Measurements from ENCODE around the gene USP1. TPM values are rescaled to one million over a fixed set of nuclear protein-coding genes. Genes with fewer than 3 reads are reported as not detected.

Gene USP1
- polyA plus RNA-seq, 1 donor (not counting 4 experiments of a cell fraction or from before 2014, with no cell fraction given): 12.0 TPM

- H2AFZ ChIP-seq (ENCODE audit: control insufficient read depth, low read length): no peak overlapping the region
- H3K4me3 ChIP-seq (ENCODE audit: control insufficient read depth in 2 of 3, extremely low read depth in 1 of 3, insufficient read depth in 2 of 3, low read depth in 1 of 3, low read length in 3 of 3): no peak overlapping the region
- peaks cover 5% of the 10 kb centered on the region for H3K4me1 ChIP-seq (ENCODE audit: control insufficient read depth, extremely low read depth, insufficient read depth, low read length)
- H3K9me3 ChIP-seq (ENCODE audit: control insufficient read depth, low read depth, low read length): no peaks in the 10 kb centered on the region
- no peaks in the 10 kb centered on the region for H3K36me3 ChIP-seq (ENCODE audit: control insufficient read depth in 2 of 2, extremely low read depth in 1 of 2, insufficient read depth in 2 of 2, low read length in 2 of 2)
- H3K27ac ChIP-seq (ENCODE audit: control insufficient read depth, insufficient read depth, low read length): no peak overlapping the region
- no peak overlapping the region for H3K9ac ChIP-seq (ENCODE audit: control insufficient read depth, extremely low read depth, insufficient read depth, low read length)
- no peaks in the 10 kb centered on the region for H4K20me1 ChIP-seq (ENCODE audit: control insufficient read depth, extremely low read depth, insufficient read depth, low read length)
- no peaks in the 10 kb centered on the region for H3K27me3 ChIP-seq (ENCODE audit: control insufficient read depth, extremely low read depth, insufficient read depth, low read length)
- no peaks in the 10 kb centered on the region for H3K9me1 ChIP-seq (ENCODE audit: control insufficient read depth, extremely low read depth, insufficient read depth, low read length)
- dilution Hi-C loops (cut with MboI; ENCODE audit: extremely low pct_ligation_motif_present, low sequenced_read_pairs): no loop called here
- no peak overlapping the region for H3K4me2 ChIP-seq (ENCODE audit: control insufficient read depth, extremely low read depth, insufficient read depth, low read depth, low read length)
- FAIRE-seq: no peak
- no peak for DNase-seq (ENCODE audit: low read depth, low spot score)
- no peak for TF ChIP-seq CTCF (optimal IDR thresholded peaks at IDR 0.05 in 1 of 3, IDR thresholded peaks at IDR 0.05 in 1 of 3, conservative IDR thresholded peaks at IDR 0.05 in 1 of 3; ENCODE audit: extremely low read depth in 1 of 3, insufficient read depth in 2 of 3, low read length in 3 of 3)
- TF ChIP-seq EZH2 (IDR thresholded peaks at IDR 0.05; ENCODE audit: low read length): no peak
- H3K79me2 ChIP-seq (ENCODE audit: control insufficient read depth, insufficient read depth, low read length): no peaks in the 10 kb centered on the region
Observed at GRCh38 chr1:62428351-62428750, 8.5 kb upstream of the USP1 start.

- H3K27me3 ChIP-seq (ENCODE audit: control insufficient read depth, extremely low read depth, insufficient read depth, low read length): no peaks in the 10 kb centered on the region
- H3K4me3 ChIP-seq (ENCODE audit: control insufficient read depth in 2 of 3, extremely low read depth in 1 of 3, insufficient read depth in 2 of 3, low read depth in 1 of 3, low read length in 3 of 3): no peak overlapping the region
- H3K9ac ChIP-seq (ENCODE audit: control insufficient read depth, extremely low read depth, insufficient read depth, low read length): no peak overlapping the region
- DNase-seq (ENCODE audit: low read depth, low spot score): no peak
- no peaks in the 10 kb centered on the region for H3K79me2 ChIP-seq (ENCODE audit: control insufficient read depth, insufficient read depth, low read length)
- no peak overlapping the region for H2AFZ ChIP-seq (ENCODE audit: control insufficient read depth, low read length)
- no peaks in the 10 kb centered on the region for H3K9me3 ChIP-seq (ENCODE audit: control insufficient read depth, low read depth, low read length)
- FAIRE-seq: no peak
- H3K4me1 ChIP-seq (ENCODE audit: control insufficient read depth, extremely low read depth, insufficient read depth, low read length): peaks cover 2% of the 10 kb centered on the region
- H4K20me1 ChIP-seq (ENCODE audit: control insufficient read depth, extremely low read depth, insufficient read depth, low read length): no peaks in the 10 kb centered on the region
- dilution Hi-C loops (cut with MboI; ENCODE audit: extremely low pct_ligation_motif_present, low sequenced_read_pairs): no loop called here
- TF ChIP-seq EZH2 (IDR thresholded peaks at IDR 0.05; ENCODE audit: low read length): no peak
- no peak for TF ChIP-seq CTCF (optimal IDR thresholded peaks at IDR 0.05 in 1 of 3, IDR thresholded peaks at IDR 0.05 in 1 of 3, conservative IDR thresholded peaks at IDR 0.05 in 1 of 3; ENCODE audit: extremely low read depth in 1 of 3, insufficient read depth in 2 of 3, low read length in 3 of 3)
- H3K36me3 ChIP-seq (ENCODE audit: control insufficient read depth in 2 of 2, extremely low read depth in 1 of 2, insufficient read depth in 2 of 2, low read length in 2 of 2): no peaks in the 10 kb centered on the region
- no peaks in the 10 kb centered on the region for H3K9me1 ChIP-seq (ENCODE audit: control insufficient read depth, extremely low read depth, insufficient read depth, low read length)
- H3K4me2 ChIP-seq (ENCODE audit: control insufficient read depth, extremely low read depth, insufficient read depth, low read depth, low read length): no peak overlapping the region
- H3K27ac ChIP-seq (ENCODE audit: control insufficient read depth, insufficient read depth, low read length): no peak overlapping the region
Observed at GRCh38 chr1:62429581-62429980, 7.3 kb upstream of the USP1 start.
